ENCODE data around the gene RPA1.

DNA sequence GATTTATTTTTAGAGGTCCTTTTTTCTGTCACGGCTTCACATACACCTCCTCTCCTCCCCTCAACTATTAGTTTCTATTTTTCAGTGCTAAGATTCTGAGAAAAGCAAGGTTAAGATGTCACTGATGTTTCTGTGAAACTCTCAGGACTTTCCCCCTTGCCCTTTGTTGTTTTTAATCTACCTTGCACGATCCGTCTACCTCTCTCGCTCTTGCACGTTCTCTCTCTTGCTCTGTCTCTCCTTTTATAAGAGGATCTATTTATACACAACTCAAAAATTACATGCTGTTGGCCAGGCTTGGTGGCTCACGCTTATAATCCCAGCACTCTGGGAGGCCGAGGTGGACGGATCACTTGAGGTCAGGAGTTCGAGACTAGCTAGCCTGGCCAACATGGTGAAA lies 43.6 kb downstream of the RPA1 start:
- TF ChIP-seq CTCF (conservative IDR thresholded peaks at IDR 0.05) (no peak), ZFX (IDR thresholded peaks at IDR 0.05) (no peak)

All from C4-2B (cell line).